Mammary epithelial cell (primary cell): ENCODE measurements around the gene RORB.

Experiments used
- EZH2 ChIP-seq: IDR thresholded peaks from 2 replicates; pipeline ENCODE4 v1.6.1; 2012; ENCODE audit warnings: low read length, inconsistent platforms, borderline replicate concordance
- TF ChIP-seq, protein P1 (sequence below), 2 donors: IDR thresholded peaks in 1 of 2; conservative IDR thresholded peaks in 1 of 2; 2 replicates each; pipeline ENCODE4 v1.5.1; 2011 to 2012; ENCODE audit warnings: inconsistent platforms in 2 of 2, low read length in 2 of 2, mild to moderate bottlenecking in 2 of 2, control low read depth in 1 of 2, low read depth in 1 of 2; ENCODE audit not compliant: insufficient read depth in 1 of 2; ENCODE audit errors: extremely low read depth in 1 of 2

DNA sequence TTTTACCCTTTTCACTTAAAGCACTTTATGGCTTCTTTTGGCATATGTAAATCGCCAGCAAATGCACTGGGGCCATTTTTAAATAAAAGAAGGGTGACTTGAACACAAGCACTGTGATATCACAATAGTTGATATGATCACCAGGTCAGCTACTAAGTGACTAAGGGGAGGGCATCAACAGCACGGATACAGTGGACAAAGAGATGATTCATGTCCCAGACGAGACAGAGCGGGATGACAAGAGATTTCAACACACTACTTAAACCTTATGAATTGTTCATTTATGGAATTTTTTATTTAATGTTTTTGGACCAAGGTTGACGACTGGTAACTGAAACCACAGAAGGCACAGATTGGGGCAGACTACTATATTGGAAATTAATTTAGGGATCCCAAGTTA, 54.1 kb downstream of the RORB start:
- no peak for TF ChIP-seq EZH2
- TF ChIP-seq, protein P1, sequence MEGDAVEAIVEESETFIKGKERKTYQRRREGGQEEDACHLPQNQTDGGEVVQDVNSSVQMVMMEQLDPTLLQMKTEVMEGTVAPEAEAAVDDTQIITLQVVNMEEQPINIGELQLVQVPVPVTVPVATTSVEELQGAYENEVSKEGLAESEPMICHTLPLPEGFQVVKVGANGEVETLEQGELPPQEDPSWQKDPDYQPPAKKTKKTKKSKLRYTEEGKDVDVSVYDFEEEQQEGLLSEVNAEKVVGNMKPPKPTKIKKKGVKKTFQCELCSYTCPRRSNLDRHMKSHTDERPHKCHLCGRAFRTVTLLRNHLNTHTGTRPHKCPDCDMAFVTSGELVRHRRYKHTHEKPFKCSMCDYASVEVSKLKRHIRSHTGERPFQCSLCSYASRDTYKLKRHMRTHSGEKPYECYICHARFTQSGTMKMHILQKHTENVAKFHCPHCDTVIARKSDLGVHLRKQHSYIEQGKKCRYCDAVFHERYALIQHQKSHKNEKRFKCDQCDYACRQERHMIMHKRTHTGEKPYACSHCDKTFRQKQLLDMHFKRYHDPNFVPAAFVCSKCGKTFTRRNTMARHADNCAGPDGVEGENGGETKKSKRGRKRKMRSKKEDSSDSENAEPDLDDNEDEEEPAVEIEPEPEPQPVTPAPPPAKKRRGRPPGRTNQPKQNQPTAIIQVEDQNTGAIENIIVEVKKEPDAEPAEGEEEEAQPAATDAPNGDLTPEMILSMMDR (conservative IDR thresholded peaks at IDR 0.05 in 1 of 2, IDR thresholded peaks at IDR 0.05 in 1 of 2; ENCODE audit: extremely low read depth in 1 of 2, insufficient read depth in 1 of 2, low read depth in 1 of 2, low read length in 2 of 2), result no peak
